GM12878 (cell line): Measurements from ENCODE around the gene PRSS50. TPM values are rescaled to one million over a fixed set of nuclear protein-coding genes. Genes with fewer than 3 reads are reported as not detected.

Source experiments
- ATF7 ChIP-seq: fragments of 450-650 bp; IDR thresholded peaks from 2 replicates; pipeline ENCODE4 v1.6.1; 2016; ENCODE audit warnings: low read depth, mild to moderate bottlenecking
- CREM ChIP-seq: IDR thresholded peaks from 2 replicates; pipeline ENCODE4 v1.6.1; 2014; ENCODE audit warnings: antibody characterized with exemption, low read depth
- EED ChIP-seq: sonication (generic); IDR thresholded peaks from 2 replicates; pipeline ENCODE4 v1.6.1; 2016; ENCODE audit warnings: antibody characterized with exemption, low read depth
- ETV6 ChIP-seq, 2 experiments: fragments of 450-650 bp in 1 of 2; IDR thresholded peaks in 1 of 2; conservative IDR thresholded peaks in 1 of 2; 2 replicates each; pipeline ENCODE4 v1.6.1; 2014; ENCODE audit warnings: antibody characterized with exemption in 1 of 2, borderline replicate concordance in 1 of 2, low read depth in 1 of 2, mild to moderate bottlenecking in 1 of 2, moderate library complexity in 1 of 2
- JUNB ChIP-seq: IDR thresholded peaks from 2 replicates; pipeline ENCODE4 v1.6.1; 2016; ENCODE audit warnings: antibody characterized with exemption, mild to moderate bottlenecking
- LARP7 ChIP-seq: fragments of 450-650 bp; IDR thresholded peaks from 2 replicates; pipeline ENCODE4 v1.6.1; 2017; ENCODE audit warnings: mild to moderate bottlenecking
- MYC ChIP-seq: IDR thresholded peaks from 2 replicates; pipeline ENCODE4 v1.6.1; 2011; ENCODE audit warnings: mild to moderate bottlenecking, low read length, moderate library complexity, inconsistent platforms; ENCODE audit not compliant: insufficient read depth, insufficient replicate concordance, insufficient read length, severe bottlenecking
- NFXL1 ChIP-seq: fragments of 450-650 bp; IDR thresholded peaks from 2 replicates; pipeline ENCODE4 v1.6.1; 2017; ENCODE audit warnings: antibody characterized with exemption, mild to moderate bottlenecking, borderline replicate concordance
- PML ChIP-seq: IDR thresholded peaks from 2 replicates; pipeline ENCODE4 v1.6.1; 2012; ENCODE audit warnings: low read length, inconsistent platforms
- POLR2AphosphoS5 ChIP-seq: IDR thresholded peaks from 2 replicates; pipeline ENCODE4 v1.6.1; 2011; ENCODE audit warnings: mild to moderate bottlenecking, low read length, inconsistent platforms
- POU2F2 ChIP-seq: IDR thresholded peaks from 3 replicates; pipeline ENCODE4 v1.6.1; 2011; ENCODE audit warnings: low read depth, mild to moderate bottlenecking, low read length, borderline replicate concordance
- RELA ChIP-seq: fragments of 450-650 bp; IDR thresholded peaks from 2 replicates; pipeline ENCODE4 v1.8.0; 2014; ENCODE audit warnings: borderline replicate concordance; ENCODE audit not compliant: partially characterized antibody
- SIX5 ChIP-seq: IDR thresholded peaks from 2 replicates; pipeline ENCODE4 v1.6.1; 2011; ENCODE audit warnings: mild to moderate bottlenecking, low read depth, low read length, moderate library complexity; ENCODE audit not compliant: severe bottlenecking
- SMARCA5 ChIP-seq: fragments of 450-650 bp; IDR thresholded peaks from 2 replicates; pipeline ENCODE4 v1.6.1; 2017; ENCODE audit warnings: mild to moderate bottlenecking
- SRF ChIP-seq, 2 experiments: IDR thresholded peaks; 2 replicates each; pipeline ENCODE4 v1.6.1; 2011; ENCODE audit warnings: low read depth in 2 of 2, low read length in 2 of 2, mild to moderate bottlenecking in 1 of 2, moderate library complexity in 1 of 2
- TCF12 ChIP-seq: IDR thresholded peaks from 2 replicates; pipeline ENCODE4 v1.6.1; 2011; ENCODE audit warnings: low read depth, mild to moderate bottlenecking, low read length
- YY1 ChIP-seq: IDR thresholded peaks from 2 replicates; pipeline ENCODE4 v1.6.1; 2011; ENCODE audit warnings: low read depth, mild to moderate bottlenecking, low read length
- ZNF207 ChIP-seq: fragments of 450-650 bp; IDR thresholded peaks from 2 replicates; pipeline ENCODE4 v1.6.1; 2014; ENCODE audit warnings: antibody characterized with exemption, mild to moderate bottlenecking, borderline replicate concordance
- ZSCAN29 ChIP-seq: fragments of 450-650 bp; IDR thresholded peaks from 2 replicates; pipeline ENCODE4 v1.6.1; 2017; ENCODE audit warnings: mild to moderate bottlenecking, moderate library complexity
- polyA plus RNA-seq, 11 experiments: library from polyadenylated mRNA; depleted of rRNA in 4 of 11; unstranded in 6 of 11; stranded (reverse) in 5 of 11; fragments of >200 nt; fragmentation: Nextera tagmentation in 4 of 11; fragmentation: Illumina TruSeq in 1 of 11; extraction: Ambion mirVana in 4 of 11; extraction: Trizol in 1 of 11; gene quantifications; 1 replicate in 1 of 11; 2 replicates in 10 of 11; pipeline versions ENCODE4 v1.2.1 to v1.2.3, GENCODE V29; 2011 to 2016; ENCODE audit warnings: inconsistent platforms in 2 of 11, missing spikeins in 2 of 11, low read depth in 1 of 11
- total RNA-seq, 4 experiments: library from RNA; depleted of rRNA in 3 of 4; stranded (reverse); fragments of >200 nt in 3 of 4; fragmentation: Illumina TruSeq in 1 of 4; extraction: Trizol in 1 of 4; gene quantifications; 2 replicates each; pipeline versions ENCODE4 v1.2.1 to v1.2.3, GENCODE V29; 2013 to 2021
- TF ChIP-seq, protein P1 (sequence below): fragments of 450-650 bp; IDR thresholded peaks from 2 replicates; pipeline ENCODE4 v1.6.1; 2016; ENCODE audit warnings: mild to moderate bottlenecking
- TF ChIP-seq, protein P2 (sequence below): fragments of 450-650 bp; IDR thresholded peaks from 2 replicates; pipeline ENCODE4 v1.6.1; 2017; ENCODE audit warnings: mild to moderate bottlenecking, moderate library complexity
- TF ChIP-seq, protein P3 (sequence below): fragments of 450-650 bp; IDR thresholded peaks from 2 replicates; pipeline ENCODE4 v1.6.1; 2017; ENCODE audit warnings: antibody characterized with exemption, mild to moderate bottlenecking, moderate library complexity
- TF ChIP-seq, protein P4 (sequence below): fragments of 450-650 bp; IDR thresholded peaks from 2 replicates; pipeline ENCODE4 v1.6.1; 2017; ENCODE audit warnings: mild to moderate bottlenecking, low read depth, inconsistent platforms; ENCODE audit not compliant: poor library complexity, severe bottlenecking

The PRSS50 gene
- total and polyA plus RNA-seq, 10 of the 15 experiments (the other 5 are each of a cell fraction or from before 2014, with no cell fraction given), result 0.05 TPM; not detected in 9

DNA sequence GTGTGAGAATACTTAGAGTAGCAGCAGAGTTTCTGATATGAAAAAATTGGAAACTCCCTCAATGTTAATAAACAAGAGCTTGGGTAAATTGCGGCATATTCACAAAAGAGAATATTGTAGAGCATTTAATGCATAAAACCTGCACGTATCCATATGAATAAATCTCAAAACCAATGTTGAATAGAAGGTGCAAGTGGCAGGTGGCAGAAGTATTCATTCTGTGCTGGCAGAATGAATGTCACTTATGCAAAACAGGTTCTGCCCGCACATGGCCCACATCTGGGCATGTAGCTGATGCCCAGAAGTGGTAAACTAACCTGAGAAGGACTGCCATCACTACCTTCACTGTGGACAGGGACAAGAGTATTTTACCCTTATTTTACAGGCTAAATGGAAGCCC is 14.1 kb upstream of the PRSS50 start (continued):
- TF ChIP-seq SRF (IDR thresholded peaks at IDR 0.05; ENCODE audit: low read depth in 2 of 2, low read length in 2 of 2), result no peak
- TF ChIP-seq, protein P1, sequence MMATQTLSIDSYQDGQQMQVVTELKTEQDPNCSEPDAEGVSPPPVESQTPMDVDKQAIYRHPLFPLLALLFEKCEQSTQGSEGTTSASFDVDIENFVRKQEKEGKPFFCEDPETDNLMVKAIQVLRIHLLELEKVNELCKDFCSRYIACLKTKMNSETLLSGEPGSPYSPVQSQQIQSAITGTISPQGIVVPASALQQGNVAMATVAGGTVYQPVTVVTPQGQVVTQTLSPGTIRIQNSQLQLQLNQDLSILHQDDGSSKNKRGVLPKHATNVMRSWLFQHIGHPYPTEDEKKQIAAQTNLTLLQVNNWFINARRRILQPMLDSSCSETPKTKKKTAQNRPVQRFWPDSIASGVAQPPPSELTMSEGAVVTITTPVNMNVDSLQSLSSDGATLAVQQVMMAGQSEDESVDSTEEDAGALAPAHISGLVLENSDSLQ, result no peak
- no peak for TF ChIP-seq ATF7
- TF ChIP-seq, protein P2, sequence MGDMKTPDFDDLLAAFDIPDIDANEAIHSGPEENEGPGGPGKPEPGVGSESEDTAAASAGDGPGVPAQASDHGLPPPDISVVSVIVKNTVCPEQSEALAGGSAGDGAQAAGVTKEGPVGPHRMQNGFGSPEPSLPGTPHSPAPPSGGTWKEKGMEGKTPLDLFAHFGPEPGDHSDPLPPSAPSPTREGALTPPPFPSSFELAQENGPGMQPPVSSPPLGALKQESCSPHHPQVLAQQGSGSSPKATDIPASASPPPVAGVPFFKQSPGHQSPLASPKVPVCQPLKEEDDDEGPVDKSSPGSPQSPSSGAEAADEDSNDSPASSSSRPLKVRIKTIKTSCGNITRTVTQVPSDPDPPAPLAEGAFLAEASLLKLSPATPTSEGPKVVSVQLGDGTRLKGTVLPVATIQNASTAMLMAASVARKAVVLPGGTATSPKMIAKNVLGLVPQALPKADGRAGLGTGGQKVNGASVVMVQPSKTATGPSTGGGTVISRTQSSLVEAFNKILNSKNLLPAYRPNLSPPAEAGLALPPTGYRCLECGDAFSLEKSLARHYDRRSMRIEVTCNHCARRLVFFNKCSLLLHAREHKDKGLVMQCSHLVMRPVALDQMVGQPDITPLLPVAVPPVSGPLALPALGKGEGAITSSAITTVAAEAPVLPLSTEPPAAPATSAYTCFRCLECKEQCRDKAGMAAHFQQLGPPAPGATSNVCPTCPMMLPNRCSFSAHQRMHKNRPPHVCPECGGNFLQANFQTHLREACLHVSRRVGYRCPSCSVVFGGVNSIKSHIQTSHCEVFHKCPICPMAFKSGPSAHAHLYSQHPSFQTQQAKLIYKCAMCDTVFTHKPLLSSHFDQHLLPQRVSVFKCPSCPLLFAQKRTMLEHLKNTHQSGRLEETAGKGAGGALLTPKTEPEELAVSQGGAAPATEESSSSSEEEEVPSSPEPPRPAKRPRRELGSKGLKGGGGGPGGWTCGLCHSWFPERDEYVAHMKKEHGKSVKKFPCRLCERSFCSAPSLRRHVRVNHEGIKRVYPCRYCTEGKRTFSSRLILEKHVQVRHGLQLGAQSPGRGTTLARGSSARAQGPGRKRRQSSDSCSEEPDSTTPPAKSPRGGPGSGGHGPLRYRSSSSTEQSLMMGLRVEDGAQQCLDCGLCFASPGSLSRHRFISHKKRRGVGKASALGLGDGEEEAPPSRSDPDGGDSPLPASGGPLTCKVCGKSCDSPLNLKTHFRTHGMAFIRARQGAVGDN, result no peak
- TF ChIP-seq YY1, result no peak
- TF ChIP-seq TCF12, result peak; percentile 92
- TF ChIP-seq SMARCA5, result no peak
- no peak for TF ChIP-seq ZSCAN29
- TF ChIP-seq JUNB, result peak; percentile 90
- TF ChIP-seq, protein P3, sequence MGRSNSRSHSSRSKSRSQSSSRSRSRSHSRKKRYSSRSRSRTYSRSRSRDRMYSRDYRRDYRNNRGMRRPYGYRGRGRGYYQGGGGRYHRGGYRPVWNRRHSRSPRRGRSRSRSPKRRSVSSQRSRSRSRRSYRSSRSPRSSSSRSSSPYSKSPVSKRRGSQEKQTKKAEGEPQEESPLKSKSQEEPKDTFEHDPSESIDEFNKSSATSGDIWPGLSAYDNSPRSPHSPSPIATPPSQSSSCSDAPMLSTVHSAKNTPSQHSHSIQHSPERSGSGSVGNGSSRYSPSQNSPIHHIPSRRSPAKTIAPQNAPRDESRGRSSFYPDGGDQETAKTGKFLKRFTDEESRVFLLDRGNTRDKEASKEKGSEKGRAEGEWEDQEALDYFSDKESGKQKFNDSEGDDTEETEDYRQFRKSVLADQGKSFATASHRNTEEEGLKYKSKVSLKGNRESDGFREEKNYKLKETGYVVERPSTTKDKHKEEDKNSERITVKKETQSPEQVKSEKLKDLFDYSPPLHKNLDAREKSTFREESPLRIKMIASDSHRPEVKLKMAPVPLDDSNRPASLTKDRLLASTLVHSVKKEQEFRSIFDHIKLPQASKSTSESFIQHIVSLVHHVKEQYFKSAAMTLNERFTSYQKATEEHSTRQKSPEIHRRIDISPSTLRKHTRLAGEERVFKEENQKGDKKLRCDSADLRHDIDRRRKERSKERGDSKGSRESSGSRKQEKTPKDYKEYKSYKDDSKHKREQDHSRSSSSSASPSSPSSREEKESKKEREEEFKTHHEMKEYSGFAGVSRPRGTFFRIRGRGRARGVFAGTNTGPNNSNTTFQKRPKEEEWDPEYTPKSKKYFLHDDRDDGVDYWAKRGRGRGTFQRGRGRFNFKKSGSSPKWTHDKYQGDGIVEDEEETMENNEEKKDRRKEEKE, result no peak
- TF ChIP-seq POLR2AphosphoS5, result no peak
- peak; percentile 31; the same call in 1 of the 2 replicates for TF ChIP-seq CREM
- no peak for TF ChIP-seq ETV6 (conservative IDR thresholded peaks at IDR 0.05 in 1 of 2, IDR thresholded peaks at IDR 0.05 in 1 of 2; ENCODE audit: borderline replicate concordance in 1 of 2, low read depth in 1 of 2)
- TF ChIP-seq EED, result no peak
- TF ChIP-seq PML, result no peak
- no peak for TF ChIP-seq RELA
- no peak for TF ChIP-seq NFXL1
- no peak for TF ChIP-seq ZNF207
- TF ChIP-seq, protein P4, sequence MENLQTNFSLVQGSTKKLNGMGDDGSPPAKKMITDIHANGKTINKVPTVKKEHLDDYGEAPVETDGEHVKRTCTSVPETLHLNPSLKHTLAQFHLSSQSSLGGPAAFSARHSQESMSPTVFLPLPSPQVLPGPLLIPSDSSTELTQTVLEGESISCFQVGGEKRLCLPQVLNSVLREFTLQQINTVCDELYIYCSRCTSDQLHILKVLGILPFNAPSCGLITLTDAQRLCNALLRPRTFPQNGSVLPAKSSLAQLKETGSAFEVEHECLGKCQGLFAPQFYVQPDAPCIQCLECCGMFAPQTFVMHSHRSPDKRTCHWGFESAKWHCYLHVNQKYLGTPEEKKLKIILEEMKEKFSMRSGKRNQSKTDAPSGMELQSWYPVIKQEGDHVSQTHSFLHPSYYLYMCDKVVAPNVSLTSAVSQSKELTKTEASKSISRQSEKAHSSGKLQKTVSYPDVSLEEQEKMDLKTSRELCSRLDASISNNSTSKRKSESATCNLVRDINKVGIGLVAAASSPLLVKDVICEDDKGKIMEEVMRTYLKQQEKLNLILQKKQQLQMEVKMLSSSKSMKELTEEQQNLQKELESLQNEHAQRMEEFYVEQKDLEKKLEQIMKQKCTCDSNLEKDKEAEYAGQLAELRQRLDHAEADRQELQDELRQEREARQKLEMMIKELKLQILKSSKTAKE, result no peak
- no peak for TF ChIP-seq LARP7
- TF ChIP-seq POU2F2, result peak; percentile 83
- no peak for TF ChIP-seq MYC
- TF ChIP-seq SIX5, result no peak
